GM18505 (cell line): ENCODE results near the gene AFG1L.

Source experiments
- ATAC-seq: cut with Tn5 transposase; IDR thresholded peaks from one replicate; pipeline ENCODE4 v1.9.1; 2021; ENCODE audit not compliant: unreplicated experiment
- POLR2A ChIP-seq: IDR thresholded peaks from 4 replicates; pipeline ENCODE4 v1.6.1; 2011; ENCODE audit warnings: borderline replicate concordance; ENCODE audit not compliant: insufficient read depth, insufficient read length; ENCODE audit errors: extremely low read depth

Gene AFG1L

GRCh38 chr6:108565893-108566292 is 271.0 kb downstream of the AFG1L start:
- no peak for ATAC-seq
- TF ChIP-seq POLR2A, result no peak

GRCh38 chr6:108566406-108566805 is 271.6 kb downstream of the AFG1L start:
- TF ChIP-seq POLR2A, result no peak
- ATAC-seq, result no peak

- ATAC-seq, result no peak
Observed at GRCh38 chr6:108568101-108568500, 273.2 kb downstream of the AFG1L start.

GRCh38 chr6:108568551-108569305 is 273.9 kb downstream of the AFG1L start:
- TF ChIP-seq POLR2A, result no peak
- no peak for ATAC-seq

More at GRCh38 chr6:108568101-108568500, 273.2 kb downstream of the AFG1L start:
- TF ChIP-seq POLR2A, result no peak

- no peak for ATAC-seq
- no peak for TF ChIP-seq POLR2A
Observed at GRCh38 chr6:108570517-108570916, 275.7 kb downstream of the AFG1L start.

GRCh38 chr6:108574457-108575141 is 279.7 kb downstream of the AFG1L start:
- no peak for ATAC-seq
- TF ChIP-seq POLR2A, result no peak
